HG03354 (cell line): ENCODE measurements around the gene RYR1.
"Not testable (repeated sequence)": the region's sequence is repeated elsewhere in the genome, so short reads cannot be mapped to it uniquely, and the experiment has no call there.

Experiments
- ATAC-seq: cut with Tn5 transposase; IDR thresholded peaks from one replicate; pipeline ENCODE4 v1.9.1; 2021; ENCODE audit warnings: mild to moderate bottlenecking; ENCODE audit not compliant: unreplicated experiment, poor library complexity, severe bottlenecking

Gene RYR1

GRCh38 chr19:38626401-38626800, 192.9 kb downstream of the RYR1 start:
- no peak for ATAC-seq

GRCh38 chr19:38629568-38629967, 196.1 kb downstream of the RYR1 start:
- no peak for ATAC-seq

GRCh38 chr19:38631301-38631700, 197.8 kb downstream of the RYR1 start:
- not testable (repeated sequence) for ATAC-seq

- ATAC-seq: not testable (repeated sequence)
Measured at GRCh38 chr19:38631811-38632475, 198.5 kb downstream of the RYR1 start.

- no peak for ATAC-seq
Measured at GRCh38 chr19:38632476-38633213, 199.2 kb downstream of the RYR1 start.

- ATAC-seq: no peak
Measured at GRCh38 chr19:38634757-38635482, 201.4 kb downstream of the RYR1 start.

GRCh38 chr19:38635483-38636399, 202.2 kb downstream of the RYR1 start:
- ATAC-seq: no peak
